ENCODE data around the gene ACSM6.

GRCh38 chr10:95211606-95212279 lies 17.7 kb downstream of the ACSM6 start:
- TF ChIP-seq CTCF (IDR thresholded peaks at IDR 0.05) = no peak
- no peak for TF ChIP-seq POLR2A (IDR thresholded peaks at IDR 0.05; ENCODE audit: low read depth)
- no peak for TF ChIP-seq EP300 (IDR thresholded peaks at IDR 0.05)
- TF ChIP-seq POLR2AphosphoS5 (IDR thresholded peaks at IDR 0.05) = no peak
